Sigmoid colon (tissue), 7 donors: Measurements from ENCODE around the gene ZNFX1. TPM values are rescaled to one million over a fixed set of nuclear protein-coding genes. Genes with fewer than 3 reads are reported as not detected.
A peak's percentile ranks its signal among the peaks of the same experiment; 100 is the strongest.
"Not testable (repeated sequence)": the region's sequence is repeated elsewhere in the genome, so short reads cannot be mapped to it uniquely, and the experiment has no call there.

Source experiments
- DNase-seq: peaks from one replicate; pipeline ENCODE4 v3.0.0-alpha.2; 2019
- H3K27ac ChIP-seq, 4 donors: fragments of 200-600 bp; sonication (generic); one replicate each; pipeline ENCODE4 v1.5.1; 2016 to 2019; ENCODE audit warnings: mild to moderate bottlenecking in 1 of 4
- H3K27me3 ChIP-seq, 3 donors: fragments of 200-600 bp; sonication (generic); one replicate each; pipeline ENCODE4 v1.5.1; 2019; ENCODE audit warnings: mild to moderate bottlenecking in 1 of 3
- H3K36me3 ChIP-seq, 4 donors: fragments of 200-600 bp; sonication (generic); one replicate each; pipeline ENCODE4 v1.5.1; 2016 to 2019
- H3K4me1 ChIP-seq, 4 donors: fragments of 200-600 bp; sonication (generic); one replicate each; pipeline ENCODE4 v1.5.1; 2017 to 2019
- H3K4me3 ChIP-seq, 4 donors: fragments of 200-600 bp; sonication (generic); one replicate each; pipeline ENCODE4 v1.5.1; 2017 to 2019; ENCODE audit warnings: mild to moderate bottlenecking in 2 of 4, moderate library complexity in 1 of 4
- H3K9me3 ChIP-seq, 4 donors: fragments of 200-600 bp in 3 of 4; sonication (generic) in 3 of 4; one replicate each; pipeline versions ENCODE4 v1.5.1 to v1.6.1; 2013 to 2019
- CTCF ChIP-seq, 4 experiments: fragments of 450-650 bp in 3 of 4; fragments of 200-600 bp in 1 of 4; IDR thresholded peaks; one replicate each; pipeline ENCODE4 v1.5.1; 2016 to 2019; ENCODE audit warnings: antibody characterized with exemption in 4 of 4, mild to moderate bottlenecking in 3 of 4, moderate library complexity in 2 of 4
- EP300 ChIP-seq, 4 donors: sonication (generic); formaldehyde crosslinking; IDR thresholded peaks; one replicate each; pipeline ENCODE4 v1.6.1; 2017; ENCODE audit warnings: antibody characterized with exemption in 4 of 4
- POLR2A ChIP-seq, 2 donors: fragments of 450-650 bp; IDR thresholded peaks; one replicate each; pipeline ENCODE4 v1.6.1; 2016; ENCODE audit warnings: antibody characterized with exemption in 2 of 2, mild to moderate bottlenecking in 2 of 2, moderate library complexity in 2 of 2
- POLR2AphosphoS5 ChIP-seq, 4 donors: sonication (generic); formaldehyde crosslinking; IDR thresholded peaks; one replicate each; pipeline ENCODE4 v1.6.1; 2017; ENCODE audit warnings: antibody characterized with exemption in 4 of 4
- WGBS, 2 donors: extraction: QIAGEN DNeasy Blood & Tissue Kit; methylation state at CpG; one replicate each; pipeline ENCODE4 v1.1.7; 2013; 5-methylcytosine and 5-hydroxymethylcytosine counted together
- intact Hi-C: fragments of 100-400 bp; cut with DNase I; formaldehyde crosslinking; loops from one replicate; pipeline ENCODE4 v1.15.1; 2023
- polyA plus RNA-seq, 3 donors: library from polyadenylated mRNA; stranded (reverse); fragments of 200-250 nt; gene quantifications; one replicate each; pipeline ENCODE4 v1.2.3, GENCODE V29; 2013
- small RNA-seq, 3 donors: library from RNA; depleted of rRNA; stranded (forward); fragments of <200 nt; gene quantifications; one replicate each; pipeline ENCODE3, GENCODE V24; 2016
- total RNA-seq, 4 donors: library from RNA; depleted of rRNA; stranded (reverse); fragments of >200 nt; gene quantifications; one replicate each; pipeline ENCODE4 v1.1.0, GENCODE V29; 2016
- donor health status: healthy with polysubstance abuse.
- donor health status: Bipolar disorder and iron deficiency.
- donor health status: healthy.

ZNFX1 gene
- total and polyA plus RNA-seq, 7 donors: 7.2 to 32.1 (median 25.7) TPM

GRCh38 chr20:49199729-49200293 lies 78.0 kb downstream of the ZNFX1 start:
- WGBS, 2 donors: 87 to 90% methylated on average over 4 of the region's 4 CpGs
- Histone ChIP-seq H3K36me3 (no peaks in the 10 kb centered on the region), H3K4me3 (no peak overlapping the region), H3K27me3 (no peaks in the 10 kb centered on the region), H3K9me3 (no peaks in the 10 kb centered on the region), H3K27ac (no peak overlapping the region), H3K4me1 (no peaks in the 10 kb centered on the region)
- TF ChIP-seq CTCF (IDR thresholded peaks at IDR 0.05) (no peak), EP300 (IDR thresholded peaks at IDR 0.05) (no peak), POLR2A (IDR thresholded peaks at IDR 0.05) (no peak), POLR2AphosphoS5 (IDR thresholded peaks at IDR 0.05) (no peak)
- intact Hi-C loops: no loop called here
- peak; percentile 13 for DNase-seq

DNA sequence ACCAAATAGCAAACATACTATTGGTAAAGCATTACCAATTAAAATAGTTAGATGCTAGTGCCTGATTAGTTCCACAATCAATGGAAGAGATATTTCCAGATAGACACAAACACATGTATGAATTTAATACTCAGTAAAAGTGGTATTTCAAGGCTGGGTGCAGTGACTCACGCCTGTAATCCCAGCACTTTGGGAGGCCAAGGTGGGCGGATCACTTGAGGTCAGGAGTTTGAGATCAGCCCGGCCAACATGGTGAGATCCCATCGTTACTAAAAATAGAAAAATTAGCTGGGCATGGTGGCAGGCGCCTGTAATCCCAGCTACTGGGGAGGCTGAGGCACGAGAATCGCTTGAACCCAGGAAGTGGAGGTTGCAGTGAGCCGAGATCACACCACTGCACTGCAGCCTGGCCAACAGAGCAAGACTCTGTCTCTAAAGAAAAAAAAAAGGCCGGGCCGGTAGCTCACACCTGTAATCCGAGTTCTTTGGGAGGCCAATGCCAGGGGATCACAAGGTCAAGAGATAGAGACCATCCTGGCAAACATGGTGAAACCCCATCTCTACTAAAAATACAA lies 84.8 kb downstream of the ZNFX1 start:
- H3K4me1 ChIP-seq, DNase-seq, H3K36me3 ChIP-seq, H3K4me3 ChIP-seq, H3K9me3 ChIP-seq, H3K27ac ChIP-seq, intact Hi-C loops, H3K27me3 ChIP-seq: not testable (repeated sequence)
- WGBS, 2 donors: 85 to 89% methylated on average over 11 of the region's 11 CpGs

Small RNA genes within 50 kb of the gene (small RNA-seq; reads per million reads assigned to genes)
- gene SNORD12B: 1,004 to 3,337 (median 2,434) reads per million in 3 donors
- gene SNORD12C: 738 to 2,343 (median 2,133) reads per million in 3 donors

Other genes starting within 250 kb of the ZNFX1 start
- gene CSE1L, start 231.7 kb downstream of the ZNFX1 start, total RNA-seq: 10 to 100 TPM; 34.6 to 43.9 (median 39.5) TPM
- gene CSE1L, start 231.7 kb downstream of the ZNFX1 start, polyA plus RNA-seq: 10 to 100 TPM; 10.2 to 30.4 (median 14.8) TPM
- gene STAU1, start 89.7 kb downstream of the ZNFX1 start, total RNA-seq: 100 to 1,000 TPM in 1 of 4 donors, 10 to 100 TPM in 3; 82.8 to 110 (median 92.7) TPM
- gene STAU1, start 89.7 kb downstream of the ZNFX1 start, polyA plus RNA-seq: 10 to 100 TPM; 51.9 to 66.1 (median 58.3) TPM
- gene DDX27, start 58.6 kb downstream of the ZNFX1 start, total RNA-seq: 10 to 100 TPM; 23.5 to 28.2 (median 27.8) TPM
- gene DDX27, start 58.6 kb downstream of the ZNFX1 start, polyA plus RNA-seq: 10 to 100 TPM; 16.8 to 40.4 (median 22.2) TPM
- 10 to 100 TPM; 11.8 to 20.6 (median 18.8) TPM for gene KCNB1, start 204.6 kb upstream of the ZNFX1 start, total RNA-seq
- gene KCNB1, start 204.6 kb upstream of the ZNFX1 start, polyA plus RNA-seq: 1 to 10 TPM in 1 of 3 donors, under 1 TPM in 1, not detected in 1; under 0.01 to 2.5 TPM